Caki2 (cell line): ENCODE data around the gene SYNDIG1. TPM values are rescaled to one million over a fixed set of nuclear protein-coding genes. Genes with fewer than 3 reads are reported as not detected.

Source experiments
- DNase-seq: peaks from one replicate; pipeline ENCODE4 v3.0.0-alpha.2; 2015; ENCODE audit warnings: low read depth
- in situ Hi-C: cut with HindIII; loops from 2 replicates; pipeline ENCODE4 v1.10.0; 2016; ENCODE audit warnings: low sequenced_read_pairs, low pct_unique_long_range_greater_than_20kb, mixed read lengths
- total RNA-seq: library from RNA; depleted of rRNA; stranded (reverse); fragments of >200 nt; shearing (Covaris generic); gene quantifications from 2 replicates; pipeline ENCODE4 v1.2.3, GENCODE V29; 2014; ENCODE audit warnings: low replicate concordance

The SYNDIG1 gene
- total RNA-seq, 1 experiment from 2014 or later, result 0.44 TPM

DNA sequence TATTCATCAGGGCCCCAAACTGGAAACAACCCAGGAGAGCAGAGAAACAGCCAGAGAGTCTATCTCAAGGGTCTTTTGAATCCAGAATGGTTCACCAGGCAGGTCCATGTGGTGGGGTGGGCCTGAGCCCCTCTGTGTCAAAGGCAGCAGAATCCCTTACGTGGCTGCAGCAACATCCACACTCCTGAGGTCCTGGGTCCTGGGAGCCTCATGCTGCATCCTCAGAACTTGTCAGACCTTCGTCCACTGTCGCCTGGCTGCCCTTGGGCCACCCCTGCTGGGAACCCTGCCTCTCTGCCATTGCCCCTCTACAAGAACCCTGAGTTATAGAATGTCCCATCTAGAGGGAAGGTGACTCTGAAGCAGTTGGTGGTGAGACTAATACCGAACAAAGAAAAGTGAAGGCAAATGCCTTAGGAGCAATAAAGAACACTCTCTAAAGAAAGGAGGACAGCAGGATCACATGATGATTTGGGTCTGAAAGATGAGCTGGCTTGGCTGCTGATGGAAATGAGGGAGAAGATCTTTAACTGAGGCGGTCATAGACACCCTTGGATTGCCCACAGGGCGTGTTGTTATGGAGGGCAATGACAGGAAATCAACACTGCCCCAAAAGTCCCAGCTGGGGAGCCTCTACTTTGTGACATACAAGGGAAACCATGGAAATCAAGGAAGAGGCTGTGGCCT lies 161.2 kb downstream of the SYNDIG1 start:
- no peak for DNase-seq

DNA sequence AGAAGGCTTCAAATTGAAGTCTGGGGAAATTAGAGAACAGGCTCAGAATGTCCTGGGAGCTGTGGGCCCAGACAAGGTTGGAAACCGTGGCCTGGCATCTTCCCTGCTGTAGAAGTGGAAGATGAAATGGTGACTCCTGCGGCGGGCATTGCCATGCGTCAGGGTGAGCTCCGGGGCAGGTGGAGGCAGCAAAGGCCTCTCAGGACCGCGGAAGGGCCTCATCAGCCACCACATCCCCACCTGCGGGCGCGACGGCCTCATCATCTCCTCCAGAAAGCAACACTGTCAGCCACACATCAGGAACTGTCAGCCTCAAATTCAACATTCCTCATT lies 161.7 kb downstream of the SYNDIG1 start:
- DNase-seq, result no peak
- in situ Hi-C loops, result no loop called here

More for the DNA sequence above, 161.2 kb downstream of the SYNDIG1 start:
- in situ Hi-C loops, result no loop called here

DNA sequence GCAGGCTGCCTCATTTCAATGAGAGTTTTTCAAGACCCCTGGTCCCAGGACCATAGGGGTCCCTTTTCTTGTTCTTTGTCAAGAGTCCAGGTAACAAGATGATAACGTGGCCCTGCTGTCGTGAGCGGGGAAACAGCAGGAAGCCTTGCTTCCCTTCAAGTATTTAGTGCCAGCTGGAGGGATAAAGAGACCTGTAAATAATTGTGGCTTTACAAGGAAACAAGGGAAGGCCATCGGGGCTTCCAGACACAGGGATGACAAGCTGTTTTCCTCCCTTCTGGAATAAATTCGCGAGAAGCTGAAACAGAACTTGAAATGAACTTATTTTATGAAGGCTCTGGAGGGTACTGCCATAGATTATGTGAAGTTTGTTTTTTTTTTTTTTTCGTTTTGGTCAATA lies 163.2 kb downstream of the SYNDIG1 start:
- in situ Hi-C loops, result no loop called here
- DNase-seq, result no peak

DNA sequence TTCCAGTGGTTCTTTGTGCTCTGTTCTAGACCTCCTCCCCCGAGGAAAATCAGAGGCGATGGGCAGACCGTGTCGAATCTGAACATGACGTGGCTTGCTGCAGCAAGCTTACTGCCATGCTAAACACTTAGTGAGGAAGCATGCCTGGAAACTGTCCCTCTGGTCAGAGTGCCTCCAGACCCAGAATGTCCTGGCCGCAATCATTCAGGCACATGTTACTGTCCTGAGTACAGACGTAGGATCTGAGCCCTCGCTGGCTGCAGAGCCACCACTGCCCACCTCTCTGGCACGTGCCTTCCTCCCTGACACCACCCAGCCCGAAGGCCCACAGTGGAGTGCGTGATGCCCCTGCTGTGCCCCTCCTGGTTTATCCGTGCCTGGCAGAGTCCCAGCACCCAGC lies 163.6 kb downstream of the SYNDIG1 start:
- no peak for DNase-seq
- in situ Hi-C loops, result no loop called here

DNA sequence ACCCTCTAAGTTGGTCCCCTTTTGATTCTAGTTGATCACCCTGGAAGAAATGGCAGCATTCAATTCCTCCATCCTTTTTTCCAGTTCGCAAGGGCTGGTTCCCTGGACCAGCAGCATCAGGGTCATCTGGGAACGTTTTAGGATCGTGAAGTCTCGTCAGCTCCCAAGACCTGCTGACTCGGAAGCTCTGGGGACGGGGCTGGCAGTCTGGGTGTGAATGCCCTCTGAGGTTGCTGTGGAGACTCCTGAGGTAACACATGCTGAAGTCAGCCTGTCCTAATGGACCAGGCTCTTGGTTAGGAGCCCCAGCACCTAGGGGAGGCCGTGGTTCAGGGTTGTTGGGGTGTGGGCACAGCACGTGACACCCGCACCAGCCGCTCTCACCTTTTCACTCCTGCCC lies 164.1 kb downstream of the SYNDIG1 start:
- in situ Hi-C loops, result no loop called here
- DNase-seq, result no peak

DNA sequence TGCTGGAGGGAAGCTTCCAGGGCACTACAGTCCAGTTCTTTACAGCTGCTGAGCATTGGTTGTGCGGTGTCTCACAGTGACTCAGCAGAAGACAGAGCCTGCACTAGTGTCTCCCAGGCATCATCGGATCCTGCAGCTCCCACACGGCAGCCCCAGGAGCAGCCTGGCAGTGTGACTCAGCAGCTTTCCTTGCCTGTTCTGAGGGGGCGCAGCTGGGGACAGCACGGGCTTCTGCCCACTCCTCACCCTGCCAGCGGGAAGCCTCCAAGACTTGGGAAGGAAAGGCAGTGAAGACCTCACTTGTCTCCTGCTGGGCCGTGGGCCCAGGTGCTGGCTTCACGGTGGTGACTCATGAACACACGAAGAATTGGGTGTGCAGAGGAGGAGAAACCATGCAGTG lies 165.4 kb downstream of the SYNDIG1 start:
- in situ Hi-C loops, result no loop called here
- DNase-seq, result peak; percentile 83

DNA sequence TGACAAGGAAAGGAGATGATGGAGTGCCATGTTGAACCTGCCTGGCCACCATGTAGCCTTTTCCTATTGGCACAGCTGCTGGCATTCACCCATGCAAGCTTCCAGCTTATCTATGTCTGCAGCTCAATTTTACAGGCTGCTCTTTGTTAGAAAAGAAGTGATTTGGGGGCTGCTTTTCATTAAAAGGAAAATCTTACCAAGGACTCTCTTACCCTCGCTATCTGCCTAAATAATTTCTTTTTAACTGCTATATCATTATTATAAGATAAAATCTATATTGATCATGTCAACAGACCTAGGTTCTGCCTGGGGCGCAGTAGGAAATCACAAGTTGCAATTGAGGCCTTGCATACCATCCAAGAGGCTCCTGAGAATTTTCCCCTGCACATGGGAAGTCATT lies 167.2 kb downstream of the SYNDIG1 start:
- in situ Hi-C loops, result no loop called here
- no peak for DNase-seq

DNA sequence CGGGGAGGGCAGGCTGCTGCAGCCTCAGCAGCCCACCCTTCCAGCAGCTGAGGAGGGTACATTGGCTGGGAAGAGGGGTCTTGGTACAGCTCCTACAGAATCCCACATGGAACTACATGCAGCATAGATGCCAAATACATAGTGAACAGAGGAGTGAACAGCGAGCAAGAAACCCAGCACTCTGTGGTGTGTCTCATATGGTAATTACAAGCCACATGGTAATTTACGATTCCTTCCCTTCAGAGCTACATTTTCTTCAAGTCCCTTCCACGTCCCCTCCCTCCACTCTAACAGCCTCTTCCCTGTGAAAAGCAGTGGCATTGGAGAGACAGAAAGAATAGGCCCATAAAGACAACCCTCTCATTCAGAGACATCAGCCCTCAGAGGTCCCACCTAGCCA lies 167.7 kb downstream of the SYNDIG1 start:
- in situ Hi-C loops, result no loop called here
- no peak for DNase-seq

DNA sequence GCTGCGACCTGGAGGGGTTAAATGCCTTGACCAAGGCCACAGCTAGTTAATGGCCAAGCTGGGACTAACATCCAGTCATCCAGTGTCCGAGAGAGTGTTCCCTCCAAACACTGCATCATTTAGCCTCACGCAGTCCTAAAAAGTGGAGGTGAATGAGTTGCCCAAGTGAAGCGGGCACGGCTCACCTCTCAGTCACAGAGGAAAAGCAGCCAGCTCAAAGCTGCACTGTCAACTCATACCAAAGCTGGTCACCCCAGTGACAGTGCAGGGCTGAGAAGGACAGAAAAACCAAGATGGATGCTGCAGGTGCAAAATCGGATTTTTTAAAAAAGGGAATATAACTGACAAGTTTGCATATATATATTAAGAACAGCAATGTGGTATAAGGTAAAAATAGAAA lies 168.5 kb downstream of the SYNDIG1 start:
- in situ Hi-C loops, result no loop called here
- DNase-seq, result no peak

DNA sequence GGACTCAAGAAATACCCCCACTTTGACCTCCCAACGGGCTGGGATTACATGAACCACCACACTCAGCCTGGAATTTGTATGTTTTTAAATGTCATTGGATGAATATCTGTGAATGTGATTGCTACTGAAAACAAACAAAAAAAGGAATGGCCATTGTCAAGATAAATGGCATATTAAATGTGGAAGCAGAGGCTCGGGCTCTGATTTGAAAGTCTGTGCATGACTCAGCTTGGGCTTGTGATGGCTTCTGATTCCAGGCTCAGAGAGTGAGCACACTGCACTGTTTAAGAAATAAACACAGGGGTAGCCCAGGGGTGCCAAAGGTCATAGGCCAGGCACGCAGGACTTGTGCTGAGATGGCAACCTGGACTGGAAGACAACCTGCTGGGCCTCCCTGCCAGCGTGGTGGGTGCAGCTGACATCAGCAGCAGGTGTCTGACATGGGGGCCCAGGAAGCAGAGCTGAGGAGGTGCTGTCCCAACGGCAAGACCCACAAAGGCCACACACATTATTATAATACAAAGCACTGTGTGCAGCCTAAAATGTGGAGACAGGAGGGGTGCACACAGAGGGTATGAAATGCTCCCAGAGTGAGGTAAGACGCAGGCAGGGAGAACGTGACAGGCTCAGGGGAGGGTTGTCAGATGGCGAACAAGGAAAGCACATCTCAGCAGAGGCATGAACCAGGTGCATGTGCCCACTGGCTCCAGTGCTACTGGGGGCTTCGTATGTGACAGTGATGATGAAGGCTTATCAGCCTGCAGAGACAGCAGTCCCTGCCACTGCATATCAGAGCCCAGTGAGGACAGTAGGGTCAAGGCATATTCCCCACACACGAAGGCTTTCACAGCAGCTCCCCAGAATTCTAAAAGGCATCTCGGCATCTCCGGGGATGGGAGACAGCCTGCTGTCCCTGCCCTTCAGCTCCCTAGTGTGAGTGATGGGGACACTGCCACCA lies 169.4 kb downstream of the SYNDIG1 start:
- DNase-seq, result no peak
- in situ Hi-C loops, result no loop called here

DNA sequence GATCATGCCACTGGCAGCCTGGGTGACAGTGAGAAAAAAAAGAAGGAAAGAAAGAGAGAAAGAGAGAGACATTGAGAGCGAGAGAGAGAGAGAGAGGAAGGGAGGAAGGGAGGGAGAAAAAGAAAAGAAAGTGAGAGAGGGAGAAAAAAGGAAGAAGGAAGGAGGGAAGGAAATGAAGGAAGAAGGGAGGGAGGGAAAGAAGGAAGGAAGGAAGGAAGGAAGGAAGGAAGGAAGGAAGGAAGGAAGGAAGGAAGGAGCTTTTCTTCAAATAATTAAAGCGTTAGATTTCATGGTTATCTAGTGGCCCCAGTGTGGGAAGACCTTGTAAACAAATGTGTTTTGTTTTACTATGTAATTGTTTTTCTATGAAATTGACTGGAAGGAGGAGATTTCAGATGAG lies 170.8 kb downstream of the SYNDIG1 start:
- DNase-seq, result no peak
- in situ Hi-C loops, result no loop called here

DNA sequence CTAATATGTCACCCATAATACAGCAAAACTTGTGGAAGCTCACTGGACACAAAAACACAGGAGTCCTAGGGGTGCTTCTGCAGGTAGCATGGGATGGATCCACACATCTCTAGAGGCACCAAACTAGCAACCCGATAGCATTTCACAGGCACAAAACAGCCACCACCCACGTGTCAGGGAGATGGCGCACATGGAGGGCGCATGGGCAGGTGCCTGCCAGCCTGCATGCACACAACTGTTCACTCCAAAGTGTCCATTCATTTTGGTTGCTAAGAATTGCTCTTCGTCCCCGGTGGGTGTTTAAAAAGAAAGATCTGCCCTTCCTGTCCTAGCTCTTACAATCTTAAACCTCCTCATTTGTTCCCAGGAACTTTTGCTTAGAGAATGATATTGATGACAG lies 171.3 kb downstream of the SYNDIG1 start:
- DNase-seq, result no peak
- in situ Hi-C loops, result no loop called here

DNA sequence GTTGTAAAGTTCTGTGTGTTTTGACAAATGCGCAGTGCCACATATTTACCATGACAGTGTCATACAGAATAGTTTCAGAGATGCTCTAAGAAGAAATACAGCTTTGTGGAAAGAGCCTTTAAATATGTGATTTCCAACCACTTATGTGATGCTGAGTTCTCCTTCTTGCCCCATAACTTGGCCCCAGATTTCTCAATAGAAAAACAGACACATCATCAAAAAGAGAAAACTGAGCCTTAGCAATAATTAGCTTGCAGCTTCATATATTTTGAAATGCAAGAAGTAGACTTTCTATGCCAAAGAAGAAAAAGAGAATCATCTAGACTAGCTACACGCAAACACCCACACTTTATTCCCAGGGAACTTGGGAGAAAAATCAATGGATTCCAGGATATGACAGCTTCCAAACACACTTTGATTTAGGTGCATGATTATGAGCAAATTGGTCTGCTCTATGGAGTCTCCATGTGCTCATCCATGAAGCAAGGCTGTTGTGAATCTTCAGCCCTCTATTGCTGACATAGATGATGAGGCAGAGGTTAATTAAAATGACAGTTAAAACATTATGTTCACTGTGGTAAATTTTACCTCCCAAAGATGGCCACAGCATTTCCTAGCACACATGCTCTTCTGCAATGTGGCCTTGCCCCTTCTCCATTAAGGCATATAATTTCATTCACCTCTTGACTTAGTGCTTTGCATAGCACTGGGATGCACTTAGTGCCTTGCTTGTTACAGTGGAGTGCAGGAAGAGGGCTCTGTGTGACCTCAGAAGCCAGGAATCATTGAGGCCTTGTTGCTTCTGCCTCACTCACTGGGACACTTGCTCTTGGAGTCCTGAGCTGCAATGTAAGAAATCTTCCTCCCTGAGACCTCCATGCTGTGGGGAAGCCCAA lies 174.6 kb downstream of the SYNDIG1 start:
- in situ Hi-C loops, result no loop called here
- no peak for DNase-seq

DNA sequence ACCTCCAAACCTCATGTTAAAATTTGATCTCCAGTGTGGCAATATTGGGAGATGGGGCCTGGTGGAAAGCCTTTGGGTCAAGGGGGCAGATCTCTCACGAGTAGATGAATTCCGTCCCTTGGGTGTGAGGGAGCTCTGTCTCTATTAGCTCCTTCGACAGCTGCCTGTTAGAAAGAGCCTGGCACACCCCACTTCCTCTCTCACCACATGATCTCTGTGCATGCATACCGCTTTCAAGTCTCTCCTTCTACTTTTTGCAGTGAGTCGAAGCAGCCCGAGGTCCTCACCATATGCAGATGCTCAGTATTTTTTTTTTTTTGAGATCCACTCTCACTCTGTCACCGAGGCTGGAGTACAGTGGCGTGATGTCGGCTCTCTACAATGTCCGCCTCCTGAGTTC lies 176.9 kb downstream of the SYNDIG1 start:
- in situ Hi-C loops, result no loop called here
- DNase-seq, result no peak

DNA sequence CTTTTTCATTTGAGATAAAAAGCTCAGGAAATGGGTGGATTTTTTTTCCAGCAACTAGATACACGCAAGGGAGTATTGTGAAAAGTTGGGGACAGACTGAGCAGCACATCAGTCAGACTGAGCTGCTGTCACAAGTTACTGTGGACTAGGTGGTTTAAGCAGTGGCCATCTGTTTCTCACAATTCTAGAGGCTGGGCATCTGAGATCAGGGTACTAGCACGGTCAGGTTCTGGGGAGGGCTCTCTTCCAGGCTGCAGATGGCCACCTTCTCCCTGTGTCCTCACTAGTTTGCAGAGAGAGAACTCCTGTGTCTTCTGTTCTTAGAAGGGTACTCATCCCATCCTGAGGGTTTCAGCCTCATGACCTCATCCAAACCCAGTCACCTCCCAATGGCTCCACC lies 178.3 kb downstream of the SYNDIG1 start:
- DNase-seq, result no peak
- in situ Hi-C loops, result no loop called here

DNA sequence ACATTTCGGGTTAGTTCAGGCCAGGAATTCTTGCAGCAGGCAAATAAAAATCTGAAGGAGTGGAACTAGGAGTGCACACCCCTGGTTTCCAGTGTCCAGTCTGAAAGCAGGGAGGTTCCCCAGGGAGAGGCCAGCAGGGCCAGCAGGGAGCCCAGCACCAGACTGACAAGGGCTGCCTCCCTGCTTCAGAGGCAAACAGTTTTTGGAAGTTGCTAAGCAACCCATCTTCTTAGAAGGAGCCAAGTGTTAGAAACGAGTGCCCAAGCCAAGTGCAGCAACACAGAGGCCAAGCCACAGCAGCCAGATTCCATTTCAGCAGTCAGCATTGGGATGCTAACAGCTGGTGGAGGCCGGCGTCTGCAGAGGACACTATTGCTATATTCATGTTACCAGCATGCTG lies 179.1 kb downstream of the SYNDIG1 start:
- in situ Hi-C loops, result no loop called here

DNA sequence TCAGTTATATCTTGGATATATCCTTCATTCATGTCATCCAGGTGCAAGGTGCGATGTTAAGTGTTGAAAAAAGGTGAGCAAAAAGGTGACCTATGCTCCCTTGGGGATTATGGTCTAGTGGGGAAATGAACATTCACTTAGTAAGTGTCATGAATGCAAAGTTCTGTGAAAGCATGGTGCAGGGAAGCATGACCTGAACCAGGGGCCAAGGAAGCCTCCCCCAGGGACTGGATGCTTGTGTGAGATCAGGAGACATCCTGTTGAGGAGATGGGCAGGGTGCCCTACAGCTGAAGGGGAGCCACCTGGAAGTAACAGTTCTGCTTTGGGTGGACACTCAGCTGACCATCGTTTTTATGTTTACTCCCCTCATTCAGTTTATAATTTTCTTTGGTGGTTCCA lies 179.5 kb downstream of the SYNDIG1 start:
- in situ Hi-C loops, result no loop called here
- DNase-seq, result no peak

More for the DNA sequence above, 179.1 kb downstream of the SYNDIG1 start:
- DNase-seq, result no peak

DNA sequence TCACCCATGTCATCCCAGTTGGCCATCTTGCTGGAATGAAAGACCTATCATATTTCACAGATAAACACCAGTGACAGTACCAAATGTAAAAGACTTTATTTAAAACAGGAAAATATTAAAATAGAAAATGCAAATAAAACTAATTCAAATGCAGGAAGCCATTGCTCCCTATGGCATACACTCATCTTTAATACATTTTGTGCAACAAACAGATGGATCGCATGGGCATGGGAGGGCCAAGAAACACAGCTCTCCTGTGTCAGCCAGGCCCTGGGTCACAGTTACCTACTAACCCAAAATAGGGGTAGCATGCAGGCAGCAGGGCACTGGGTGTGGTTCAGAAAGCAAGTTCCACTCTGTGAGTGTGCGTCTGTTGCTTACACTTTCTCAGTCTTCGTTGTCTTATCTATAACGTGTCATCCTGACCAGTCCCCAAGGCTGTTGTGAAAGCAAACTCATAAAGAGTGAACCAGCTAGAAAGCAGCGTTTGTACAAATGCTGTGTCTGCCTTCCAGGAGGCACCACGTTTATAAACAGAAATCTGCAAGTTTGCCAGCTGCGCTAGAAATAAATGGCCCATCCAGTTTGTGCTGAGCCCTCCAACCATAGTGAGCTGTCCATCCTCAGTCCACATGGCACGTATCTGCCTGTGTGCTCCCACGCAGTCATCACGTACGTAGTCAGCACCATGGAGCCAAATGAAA lies 180.5 kb downstream of the SYNDIG1 start:
- in situ Hi-C loops, result no loop called here
- no peak for DNase-seq
